HG03558 (cell line): ENCODE data around the gene BRD3.
A peak's percentile ranks its signal among the peaks of the same experiment; 100 is the strongest.
"Not testable (repeated sequence)": the region's sequence is repeated elsewhere in the genome, so short reads cannot be mapped to it uniquely, and the experiment has no call there.

ENCODE experiments used
- ATAC-seq: cut with Tn5 transposase; IDR thresholded peaks from one replicate; pipeline ENCODE4 v1.9.1; 2021; ENCODE audit warnings: moderate number of reproducible peaks; ENCODE audit not compliant: unreplicated experiment; ENCODE audit errors: extremely low read depth

BRD3 gene

GRCh38 chr9:133996531-133997520 is 71.0 kb downstream of the BRD3 start:
- ATAC-seq: no peak

- ATAC-seq: no peak
These were observed 72.6 kb downstream of the BRD3 start for GRCh38 chr9:133995012-133995896.

- no peak for ATAC-seq
These were observed 73.3 kb downstream of the BRD3 start for GRCh38 chr9:133994353-133995011.

- ATAC-seq: no peak
These were observed 74.1 kb downstream of the BRD3 start for GRCh38 chr9:133993635-133994253.

- peak; percentile 18 for ATAC-seq
These were observed 74.8 kb downstream of the BRD3 start for GRCh38 chr9:133992780-133993634.

- ATAC-seq: peak; percentile 31
These were observed 75.7 kb downstream of the BRD3 start, which contains the start of gene VAV2 for GRCh38 chr9:133991964-133992779. TSS of gene VAV2 (minus strand) at chr9:133992324. CDS start at chr9:133992278, 46 bp downstream.

GRCh38 chr9:133991214-133991921 is 76.5 kb downstream of the BRD3 start:
- ATAC-seq: no peak

GRCh38 chr9:133990366-133991213 is 77.2 kb downstream of the BRD3 start:
- no peak for ATAC-seq

GRCh38 chr9:133989625-133990365 is 78.0 kb downstream of the BRD3 start:
- ATAC-seq: no peak

- not testable (repeated sequence) for ATAC-seq
These were observed 79.1 kb downstream of the BRD3 start for GRCh38 chr9:133988771-133989170.

- ATAC-seq: no peak
These were observed 79.7 kb downstream of the BRD3 start for GRCh38 chr9:133987946-133988665.

GRCh38 chr9:133987446-133987788 is 80.4 kb downstream of the BRD3 start:
- ATAC-seq: no peak

GRCh38 chr9:133986774-133987445 is 80.9 kb downstream of the BRD3 start:
- no peak for ATAC-seq

GRCh38 chr9:133986061-133986460 is 81.8 kb downstream of the BRD3 start:
- ATAC-seq: no peak
